GM12874 (cell line): Measurements from ENCODE around the gene B3GNT3.

Source experiments
- TF ChIP-seq, protein P1 (sequence below): IDR thresholded peaks from 2 replicates; pipeline ENCODE4 v1.5.1; 2011; ENCODE audit warnings: low read depth, mild to moderate bottlenecking, control low read depth, low read length, moderate library complexity; ENCODE audit not compliant: insufficient read depth

Gene B3GNT3

DNA sequence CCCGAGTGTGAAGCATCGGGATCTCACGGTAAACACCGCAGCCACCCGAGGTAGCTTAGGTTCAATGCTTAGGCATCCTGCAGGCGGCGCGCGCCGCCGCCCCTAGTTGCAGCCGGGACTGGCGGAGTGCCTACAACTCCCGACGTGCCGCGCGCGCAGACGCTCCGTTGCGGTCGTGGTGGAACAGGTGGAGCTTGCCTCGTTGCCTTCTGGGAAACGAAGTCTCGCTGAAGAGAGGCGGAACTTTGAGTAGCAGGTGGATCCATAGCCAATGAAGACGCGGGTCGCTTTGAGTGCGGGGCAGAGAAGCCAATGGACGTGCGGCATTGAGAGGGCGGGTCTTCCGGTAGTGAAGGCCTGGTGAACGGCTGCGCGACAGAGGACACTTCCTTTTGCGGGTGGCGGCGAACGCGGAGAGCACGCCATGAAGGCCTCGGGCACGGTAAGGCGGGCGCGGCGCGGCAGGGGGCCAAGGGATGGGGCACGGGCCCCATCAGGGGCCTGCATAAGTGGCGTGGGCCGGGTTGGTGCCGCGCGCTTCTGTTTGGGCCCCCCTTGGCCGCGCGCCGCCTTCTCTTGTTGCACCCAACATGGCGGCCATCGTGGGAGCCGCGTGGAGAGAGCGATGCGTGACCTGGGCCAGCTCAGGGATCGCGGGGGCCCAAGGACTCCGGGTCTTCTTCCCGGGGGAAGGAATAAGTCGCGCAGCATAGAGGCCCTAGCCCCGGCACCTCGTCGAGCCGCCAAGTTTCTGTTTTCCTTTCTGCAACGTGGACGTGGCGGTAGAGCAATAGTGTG, 64.8 kb downstream of the B3GNT3 start, which contains the start of gene RPL18A:
RPL18A (plus strand) TSS at position 378 of the 798 bp plus-strand sequence; CDS start at position 425, 47 bp downstream.
- TF ChIP-seq, protein P1, sequence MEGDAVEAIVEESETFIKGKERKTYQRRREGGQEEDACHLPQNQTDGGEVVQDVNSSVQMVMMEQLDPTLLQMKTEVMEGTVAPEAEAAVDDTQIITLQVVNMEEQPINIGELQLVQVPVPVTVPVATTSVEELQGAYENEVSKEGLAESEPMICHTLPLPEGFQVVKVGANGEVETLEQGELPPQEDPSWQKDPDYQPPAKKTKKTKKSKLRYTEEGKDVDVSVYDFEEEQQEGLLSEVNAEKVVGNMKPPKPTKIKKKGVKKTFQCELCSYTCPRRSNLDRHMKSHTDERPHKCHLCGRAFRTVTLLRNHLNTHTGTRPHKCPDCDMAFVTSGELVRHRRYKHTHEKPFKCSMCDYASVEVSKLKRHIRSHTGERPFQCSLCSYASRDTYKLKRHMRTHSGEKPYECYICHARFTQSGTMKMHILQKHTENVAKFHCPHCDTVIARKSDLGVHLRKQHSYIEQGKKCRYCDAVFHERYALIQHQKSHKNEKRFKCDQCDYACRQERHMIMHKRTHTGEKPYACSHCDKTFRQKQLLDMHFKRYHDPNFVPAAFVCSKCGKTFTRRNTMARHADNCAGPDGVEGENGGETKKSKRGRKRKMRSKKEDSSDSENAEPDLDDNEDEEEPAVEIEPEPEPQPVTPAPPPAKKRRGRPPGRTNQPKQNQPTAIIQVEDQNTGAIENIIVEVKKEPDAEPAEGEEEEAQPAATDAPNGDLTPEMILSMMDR, result peak; percentile 95

DNA sequence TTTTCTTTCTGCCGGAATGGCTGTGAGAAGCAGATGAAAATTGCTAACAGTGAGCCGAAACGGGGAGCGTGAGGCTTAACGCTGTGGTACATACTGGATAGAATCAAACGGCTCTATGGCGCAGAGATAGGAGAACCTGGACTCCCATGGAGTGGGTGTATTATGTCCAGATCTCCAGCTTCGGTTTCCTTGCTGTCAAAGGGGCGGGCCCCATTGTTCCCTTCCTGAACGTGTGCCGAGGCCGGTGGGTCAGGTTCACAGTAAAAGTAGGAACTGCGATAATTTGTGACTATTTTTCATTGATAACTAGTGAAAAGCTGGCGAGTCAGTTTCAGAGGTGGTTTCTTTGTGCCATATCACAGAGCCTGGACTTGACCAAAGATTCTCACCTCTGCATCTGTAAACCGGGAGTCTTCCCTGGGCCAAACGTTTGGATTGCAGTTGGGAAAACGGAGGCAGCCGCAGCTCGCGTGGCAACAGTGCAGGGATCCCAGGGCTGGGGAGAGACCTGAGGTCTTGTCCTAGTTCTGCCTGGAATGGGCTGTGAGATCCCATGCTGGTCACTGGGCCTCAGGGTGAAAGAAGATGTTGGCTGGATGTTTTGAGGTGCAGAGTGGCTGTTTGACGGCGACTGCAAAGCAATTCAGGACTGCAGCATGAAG, 65.5 kb downstream of the B3GNT3 start:
- TF ChIP-seq, protein P1, result no peak

DNA sequence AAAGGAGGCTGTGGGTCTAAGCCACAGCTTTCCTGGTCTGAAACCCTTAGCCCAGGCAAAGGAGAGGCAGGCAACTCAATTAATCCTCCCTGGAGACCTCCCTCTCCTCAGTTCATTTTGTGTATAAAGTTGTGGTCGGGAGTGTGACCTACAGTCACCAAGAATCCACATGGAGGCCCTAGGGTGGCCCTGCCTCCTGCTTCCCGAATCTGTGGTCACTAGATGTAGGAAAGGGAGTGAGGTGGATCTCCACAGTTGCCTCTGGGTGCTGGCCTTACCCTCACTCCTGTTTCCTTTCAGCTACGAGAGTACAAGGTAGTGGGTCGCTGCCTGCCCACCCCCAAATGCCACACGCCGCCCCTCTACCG, 66.0 kb downstream of the B3GNT3 start:
- TF ChIP-seq, protein P1, result no peak

DNA sequence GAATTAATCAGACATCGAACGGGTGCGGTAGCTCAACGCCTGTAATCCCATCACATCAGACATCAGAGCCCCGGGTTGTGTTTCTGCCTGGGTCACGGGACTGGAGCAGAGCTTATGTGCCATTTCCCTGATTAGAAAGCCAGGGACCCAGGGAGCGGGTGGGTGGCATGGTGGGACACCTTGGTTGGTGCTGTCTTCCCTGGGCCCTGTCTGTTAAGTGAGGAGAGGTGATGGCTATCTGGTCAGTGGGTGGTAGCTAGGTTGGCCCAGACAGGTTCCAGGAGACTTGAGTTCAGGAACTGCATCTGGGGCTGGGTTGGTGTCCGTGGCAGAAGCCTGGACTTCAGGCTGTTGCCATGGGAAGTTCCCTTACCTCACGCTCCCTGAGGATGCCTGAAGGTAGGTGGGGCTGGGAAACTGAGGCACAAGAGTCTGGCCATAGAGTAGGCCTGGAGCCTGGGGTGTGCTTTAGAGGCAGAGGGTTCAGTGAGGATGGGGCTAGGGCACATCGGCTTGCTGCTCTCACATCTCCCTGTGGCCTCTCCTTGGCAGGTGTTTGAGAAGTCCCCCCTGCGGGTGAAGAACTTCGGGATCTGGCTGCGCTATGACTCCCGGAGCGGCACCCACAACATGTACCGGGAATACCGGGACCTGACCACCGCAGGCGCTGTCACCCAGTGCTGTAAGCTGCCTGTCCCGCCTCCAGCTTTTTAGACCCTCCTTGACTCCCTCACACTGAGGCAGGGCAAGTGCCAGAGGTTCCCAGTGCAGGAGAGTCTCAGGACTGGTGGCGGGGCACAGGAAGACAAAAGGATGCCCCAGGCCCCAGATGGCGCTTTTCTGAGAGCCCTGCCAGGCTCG, 66.8 kb downstream of the B3GNT3 start:
- TF ChIP-seq, protein P1, result no peak

DNA sequence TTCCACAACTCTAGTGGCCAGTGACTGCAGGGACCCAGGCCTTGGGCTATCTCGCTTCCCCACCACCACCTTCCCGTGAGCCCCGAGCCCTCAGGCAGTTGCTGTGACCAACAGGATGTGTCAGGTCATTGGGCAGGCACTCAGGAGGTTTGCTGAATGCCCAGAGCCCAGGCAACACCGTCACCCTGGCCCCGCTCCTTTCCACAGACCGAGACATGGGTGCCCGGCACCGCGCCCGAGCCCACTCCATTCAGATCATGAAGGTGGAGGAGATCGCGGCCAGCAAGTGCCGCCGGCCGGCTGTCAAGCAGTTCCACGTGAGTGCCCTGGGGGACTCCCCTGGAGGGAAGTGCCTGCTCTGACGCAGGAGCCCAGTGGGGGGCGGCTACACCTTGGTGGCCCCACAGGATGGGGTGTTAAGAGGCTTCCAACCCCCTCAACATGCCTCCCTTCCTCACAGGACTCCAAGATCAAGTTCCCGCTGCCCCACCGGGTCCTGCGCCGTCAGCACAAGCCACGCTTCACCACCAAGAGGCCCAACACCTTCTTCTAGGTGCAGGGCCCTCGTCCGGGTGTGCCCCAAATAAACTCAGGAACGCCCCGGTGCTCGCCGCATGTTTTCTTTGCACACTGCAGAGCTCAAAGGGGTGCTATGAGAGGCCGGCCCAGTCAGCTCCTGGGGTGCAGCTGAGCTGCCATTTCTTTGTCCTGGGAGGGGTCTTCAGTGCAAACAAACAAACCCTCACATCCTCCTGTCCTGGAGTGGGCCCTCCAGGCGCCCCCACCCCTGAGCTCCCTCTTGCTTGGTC, 68.0 kb downstream of the B3GNT3 start:
- TF ChIP-seq, protein P1, result no peak
